GM18870 (cell line): ENCODE data around the gene LIMS2.

Source experiments
- ATAC-seq: cut with Tn5 transposase; IDR thresholded peaks from one replicate; pipeline ENCODE4 v1.9.1; 2021; ENCODE audit warnings: moderate library complexity; ENCODE audit not compliant: unreplicated experiment

Gene LIMS2

DNA sequence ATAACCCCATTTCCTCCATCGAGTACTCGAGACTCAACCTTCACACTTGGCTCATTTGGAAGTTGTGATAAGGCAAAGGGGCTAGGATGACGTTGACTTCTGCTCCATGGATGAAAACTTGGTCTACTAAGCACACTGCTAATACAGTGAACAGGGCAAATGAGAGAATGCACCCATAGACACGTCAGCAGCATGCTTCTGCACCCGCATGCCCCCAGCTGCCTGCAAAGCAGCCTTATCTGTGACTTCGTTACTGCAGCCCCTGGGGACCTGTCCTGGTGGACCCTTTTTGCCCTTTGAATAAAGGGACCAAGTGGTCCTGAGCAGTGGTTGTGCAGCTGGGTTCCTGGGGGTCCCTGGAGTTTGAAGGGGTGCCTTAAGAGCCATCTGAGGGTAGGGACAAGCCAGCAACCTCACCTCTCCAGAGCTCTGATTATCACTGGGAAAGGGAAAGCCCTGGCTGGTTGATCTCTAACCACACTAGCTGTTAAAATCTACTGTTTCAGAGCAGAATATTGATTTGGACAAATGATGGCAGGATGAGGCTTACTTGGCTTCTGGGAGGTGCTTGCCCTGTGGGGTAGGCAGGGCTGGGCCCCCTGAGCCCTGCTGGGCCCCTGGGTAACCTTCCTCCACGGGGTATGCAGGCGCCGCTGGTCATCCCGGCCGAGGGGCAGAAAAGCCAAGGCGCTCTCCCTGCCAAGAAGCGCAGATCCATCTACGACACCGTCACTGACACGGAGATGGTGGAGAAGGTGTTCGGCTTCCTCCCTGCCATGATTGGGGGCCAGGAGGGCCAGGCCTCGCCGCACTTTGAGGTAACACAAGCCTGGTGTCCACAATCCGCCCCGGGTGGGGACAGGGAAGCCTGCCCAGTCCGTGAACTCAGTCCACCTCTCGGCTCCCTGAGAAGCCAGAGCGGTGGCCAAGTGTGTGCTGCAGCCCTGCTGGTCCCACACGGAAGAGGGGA is 67.0 kb downstream of the LIMS2 start:
- no peak for ATAC-seq

DNA sequence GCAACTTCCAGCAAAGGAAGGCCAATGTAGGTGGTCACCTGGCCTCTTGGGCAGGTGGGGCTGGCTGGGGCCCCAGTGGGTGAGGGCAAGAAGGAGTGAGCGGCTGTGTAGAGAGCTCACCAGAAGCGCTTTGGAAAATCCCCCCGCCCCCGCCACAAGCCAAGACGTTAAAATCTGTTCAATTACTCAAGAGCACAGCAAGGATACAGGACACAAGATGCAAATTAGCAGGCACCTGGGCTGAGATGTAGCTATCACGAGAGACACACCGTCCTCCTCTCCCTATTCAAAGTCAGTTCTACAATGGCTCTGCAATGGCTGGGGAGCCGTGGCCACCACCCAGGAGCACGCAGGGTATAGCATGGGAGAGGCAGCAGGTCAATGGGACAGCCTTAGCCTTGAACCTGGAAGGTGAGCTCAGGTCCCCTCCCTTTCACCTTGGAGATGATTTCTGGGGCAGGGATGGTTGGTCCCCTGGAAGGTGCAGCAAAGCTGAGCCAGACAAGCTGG is 67.9 kb downstream of the LIMS2 start:
- ATAC-seq = no peak

DNA sequence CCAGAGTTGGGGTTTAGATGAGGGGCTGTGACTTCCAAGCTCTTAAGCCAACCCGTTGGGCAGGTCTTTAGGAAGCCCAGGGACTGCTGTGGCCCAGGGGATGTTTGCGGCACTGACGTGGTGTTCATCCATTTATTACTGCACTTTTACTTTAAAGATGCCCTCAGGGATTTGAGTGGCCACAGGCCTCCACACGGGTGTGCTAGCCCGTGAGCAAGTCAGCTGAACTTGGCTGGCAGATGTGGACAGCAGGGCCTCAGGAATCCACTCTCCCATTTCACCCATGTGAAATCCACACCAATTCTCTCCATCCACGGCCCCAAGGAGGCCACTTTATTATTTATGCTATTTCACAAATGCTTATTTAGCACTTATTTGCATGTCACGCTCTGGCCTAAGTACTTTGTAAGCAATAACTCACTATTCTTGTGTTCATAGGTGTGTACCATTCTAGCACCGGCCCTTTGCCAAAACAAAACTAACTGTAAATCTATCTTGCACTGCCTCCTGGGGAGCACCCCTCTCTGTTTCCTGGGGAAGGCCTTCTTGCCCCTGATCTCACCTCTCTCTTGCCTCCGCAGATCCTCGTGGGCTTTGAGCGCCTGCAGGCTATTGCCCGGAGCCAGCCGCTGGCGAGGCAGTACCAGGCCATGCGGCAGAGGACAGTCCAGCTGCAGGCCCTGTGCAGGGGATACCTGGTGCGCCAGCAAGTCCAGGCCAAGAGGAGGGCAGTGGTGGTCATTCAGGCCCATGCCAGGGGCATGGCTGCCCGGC is 68.5 kb downstream of the LIMS2 start:
- no peak for ATAC-seq

DNA sequence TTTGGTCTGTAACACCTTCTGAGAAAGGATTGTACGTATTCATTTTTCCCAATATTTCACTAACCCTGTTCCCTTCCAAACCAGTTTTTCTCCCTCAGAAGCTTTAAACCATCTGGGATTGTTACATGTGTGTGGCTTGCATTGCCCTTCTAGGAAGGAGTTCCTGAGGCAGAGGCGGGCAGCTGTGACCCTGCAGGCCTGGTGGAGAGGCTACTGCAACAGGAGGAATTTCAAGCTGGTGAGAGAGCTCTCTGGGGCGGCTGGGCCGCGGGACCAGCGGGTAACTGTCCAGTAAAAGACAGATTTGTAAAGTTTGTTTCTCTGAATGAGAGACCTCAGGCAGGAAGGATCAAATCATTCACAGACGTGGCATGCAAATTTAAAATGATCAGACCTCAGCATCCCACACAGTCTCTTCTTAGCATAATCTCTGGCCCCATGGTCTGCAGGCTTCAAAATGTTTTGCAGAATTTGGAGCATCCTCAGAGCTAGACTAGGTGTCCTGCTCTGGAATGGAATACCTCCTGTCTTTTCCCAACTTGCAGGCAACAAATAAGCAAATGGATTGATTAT is 69.6 kb downstream of the LIMS2 start:
- no peak for ATAC-seq

DNA sequence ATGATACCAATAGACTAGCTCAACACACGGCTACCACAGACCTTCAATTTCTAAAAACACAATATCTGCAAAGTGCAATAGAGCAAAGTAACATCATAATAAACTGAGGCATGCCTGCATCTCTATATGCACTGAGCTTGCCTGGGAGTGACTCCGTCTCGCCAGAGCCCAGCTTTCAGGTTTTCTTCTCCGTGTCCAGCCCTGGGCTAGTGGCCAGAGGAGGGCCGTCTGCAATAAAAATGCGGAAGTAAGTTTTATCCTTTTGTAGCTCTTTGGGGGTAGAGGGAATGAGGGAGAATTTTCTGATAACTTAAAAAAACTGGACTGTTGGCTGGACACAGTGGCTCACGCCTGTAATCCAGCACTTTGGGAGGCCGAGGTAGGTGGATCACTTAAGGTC is 70.3 kb downstream of the LIMS2 start:
- no peak for ATAC-seq

DNA sequence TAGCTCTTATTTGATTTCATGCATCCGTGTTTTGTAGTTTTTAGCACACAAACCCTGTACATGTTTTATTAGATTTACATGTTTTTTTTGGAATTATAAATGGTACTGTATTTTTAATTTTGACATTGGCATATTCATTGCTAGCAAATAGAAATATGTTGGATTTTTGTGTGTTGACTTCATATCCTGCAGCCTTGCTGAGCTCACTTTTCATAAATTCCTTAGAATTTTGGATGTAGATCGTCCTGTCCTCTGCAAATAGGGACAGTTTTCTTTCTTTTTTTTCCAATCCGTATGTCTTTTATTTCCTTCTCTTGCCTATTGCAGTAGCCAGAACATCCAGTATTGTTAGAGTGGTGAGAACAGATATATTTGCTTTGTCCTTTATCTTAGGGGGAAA is 76.1 kb downstream of the LIMS2 start:
- ATAC-seq = no peak

DNA sequence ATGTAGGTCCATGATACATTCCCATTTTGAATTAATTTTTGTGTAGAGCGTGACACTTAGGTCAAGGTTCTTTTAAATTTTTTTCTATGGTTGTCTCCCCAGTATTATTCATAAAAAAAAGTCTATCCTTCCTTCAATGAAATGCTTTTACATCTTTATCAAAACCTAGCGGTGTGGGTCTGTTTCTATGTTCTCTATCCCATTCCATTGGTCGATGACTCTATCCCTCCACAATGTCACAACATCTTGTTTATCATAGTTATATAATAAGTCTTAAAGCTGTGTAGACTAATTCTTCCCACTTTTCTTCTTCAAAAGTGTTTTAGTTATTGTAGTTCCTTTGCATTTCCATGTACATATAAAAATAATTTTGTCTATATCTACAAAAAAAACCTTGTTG is 76.6 kb downstream of the LIMS2 start:
- no peak for ATAC-seq

DNA sequence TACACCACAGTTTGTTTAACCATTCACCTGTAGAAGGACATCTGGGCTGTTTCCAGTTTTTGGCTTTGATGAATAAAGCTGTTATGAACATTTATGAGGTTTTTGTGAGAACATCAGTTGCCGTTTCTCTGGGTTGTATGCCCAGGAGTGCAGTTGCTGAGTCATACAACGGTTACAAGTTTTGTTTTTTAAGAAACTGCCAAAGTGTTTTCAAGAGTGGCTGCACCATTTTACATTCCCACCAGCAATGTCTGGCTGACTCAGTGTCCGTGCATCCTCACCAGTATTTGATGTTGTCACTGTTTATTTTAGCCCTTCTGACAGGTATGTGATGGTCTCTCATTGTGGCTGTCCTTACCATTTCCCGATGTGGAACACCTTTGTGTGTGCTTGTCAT is 77.3 kb downstream of the LIMS2 start:
- no peak for ATAC-seq

DNA sequence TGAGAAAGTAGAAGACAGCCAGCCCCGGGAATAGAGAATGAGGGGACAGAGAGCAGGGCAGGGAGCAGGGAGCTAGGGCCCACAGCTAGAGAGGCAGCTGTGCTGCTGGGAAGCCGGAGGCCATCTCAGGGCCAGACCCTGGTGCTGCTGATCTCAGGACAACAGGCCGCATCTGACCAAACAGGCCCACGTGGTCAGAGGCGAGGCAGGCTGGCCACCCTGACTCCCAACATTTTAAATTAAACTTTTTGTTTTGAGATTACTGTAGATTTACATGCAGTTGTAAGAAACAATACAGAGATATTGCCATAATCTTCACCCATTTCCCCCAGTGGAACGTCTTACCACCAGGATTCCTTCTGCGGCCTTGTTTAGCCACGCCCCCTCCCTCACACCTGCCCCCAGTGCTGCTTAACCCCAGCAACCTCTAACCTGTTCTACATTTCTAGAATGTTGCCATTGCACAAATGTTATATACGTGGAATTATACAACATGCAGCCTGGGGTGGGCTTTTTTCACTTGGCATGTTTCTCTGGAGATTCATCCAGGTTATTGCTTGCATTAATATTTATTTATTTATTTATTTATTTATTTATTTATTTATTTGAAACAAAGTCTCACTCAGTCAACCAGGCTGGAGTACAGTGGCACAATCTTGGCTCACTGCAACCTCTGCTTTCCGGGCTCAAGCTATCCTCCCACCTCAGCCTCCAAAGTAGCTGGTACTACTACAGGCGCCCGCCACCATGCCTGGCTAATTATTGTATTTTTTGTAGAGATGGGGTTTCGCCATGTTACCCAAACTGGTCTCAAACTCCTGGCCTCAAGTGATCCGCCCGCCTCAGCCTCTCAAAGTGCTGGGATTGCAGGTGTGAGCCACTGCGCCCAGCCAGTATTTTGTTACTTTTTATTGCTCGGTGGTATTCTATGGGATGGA is 78.0 kb downstream of the LIMS2 start:
- no peak for ATAC-seq

DNA sequence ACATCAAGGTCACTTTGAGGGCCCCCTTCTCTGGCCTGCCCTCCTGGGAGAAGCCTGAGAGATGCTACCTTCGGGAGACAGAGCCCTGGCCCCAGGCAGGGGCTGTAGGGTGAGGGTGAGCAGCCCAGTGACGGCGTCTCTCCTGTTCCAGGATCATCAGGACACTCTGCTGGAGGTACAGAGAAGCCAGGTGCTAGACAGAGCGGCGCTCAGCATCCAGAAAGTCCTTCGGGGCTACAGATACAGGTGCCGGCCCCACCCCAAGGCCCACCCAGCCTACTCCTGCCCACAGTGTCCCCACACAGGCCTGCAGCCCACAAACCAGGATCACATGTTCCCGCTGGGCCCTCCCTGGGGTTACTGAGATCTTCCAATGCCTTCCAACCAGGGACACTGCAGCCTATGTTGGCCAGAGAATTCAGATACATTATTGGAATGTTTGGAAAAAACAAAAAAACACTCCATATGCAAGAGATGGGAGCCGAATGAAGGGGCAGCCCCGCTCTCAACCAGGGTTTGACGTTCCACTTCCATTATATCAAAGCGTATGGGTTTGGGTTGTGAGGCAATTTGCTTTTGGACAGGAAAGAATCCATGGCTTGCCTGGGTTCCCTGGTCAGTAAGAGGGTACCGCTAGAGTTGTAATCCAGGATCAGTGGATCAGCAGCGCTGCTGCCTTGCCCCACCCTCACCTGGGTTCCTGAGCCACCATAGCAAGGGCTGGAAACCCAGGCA is 78.9 kb downstream of the LIMS2 start:
- ATAC-seq = no peak

DNA sequence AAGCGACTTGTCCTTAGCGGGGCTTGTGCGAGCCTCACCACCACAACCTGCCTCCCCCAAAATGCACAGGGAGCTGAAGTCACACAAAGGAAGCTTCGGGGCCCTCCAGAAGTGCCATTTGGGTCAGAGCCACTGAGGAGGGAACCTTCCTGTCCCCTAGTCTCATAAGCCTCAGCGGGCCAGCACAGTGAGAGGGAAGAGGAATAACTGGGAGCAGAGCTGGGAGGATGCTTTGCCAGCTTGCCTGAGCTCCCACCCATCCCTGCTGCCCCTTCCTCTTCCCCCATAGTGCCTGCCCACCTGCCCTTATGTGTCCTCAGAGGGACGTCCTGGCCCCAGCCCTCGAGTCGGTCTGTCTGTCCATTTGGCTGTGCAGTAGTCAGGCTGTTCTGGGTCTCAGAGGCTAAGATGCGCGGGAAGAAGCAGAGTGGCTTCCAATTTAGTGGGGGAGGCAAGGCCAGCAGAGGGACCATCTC is 81.2 kb downstream of the LIMS2 start:
- ATAC-seq = no peak

DNA sequence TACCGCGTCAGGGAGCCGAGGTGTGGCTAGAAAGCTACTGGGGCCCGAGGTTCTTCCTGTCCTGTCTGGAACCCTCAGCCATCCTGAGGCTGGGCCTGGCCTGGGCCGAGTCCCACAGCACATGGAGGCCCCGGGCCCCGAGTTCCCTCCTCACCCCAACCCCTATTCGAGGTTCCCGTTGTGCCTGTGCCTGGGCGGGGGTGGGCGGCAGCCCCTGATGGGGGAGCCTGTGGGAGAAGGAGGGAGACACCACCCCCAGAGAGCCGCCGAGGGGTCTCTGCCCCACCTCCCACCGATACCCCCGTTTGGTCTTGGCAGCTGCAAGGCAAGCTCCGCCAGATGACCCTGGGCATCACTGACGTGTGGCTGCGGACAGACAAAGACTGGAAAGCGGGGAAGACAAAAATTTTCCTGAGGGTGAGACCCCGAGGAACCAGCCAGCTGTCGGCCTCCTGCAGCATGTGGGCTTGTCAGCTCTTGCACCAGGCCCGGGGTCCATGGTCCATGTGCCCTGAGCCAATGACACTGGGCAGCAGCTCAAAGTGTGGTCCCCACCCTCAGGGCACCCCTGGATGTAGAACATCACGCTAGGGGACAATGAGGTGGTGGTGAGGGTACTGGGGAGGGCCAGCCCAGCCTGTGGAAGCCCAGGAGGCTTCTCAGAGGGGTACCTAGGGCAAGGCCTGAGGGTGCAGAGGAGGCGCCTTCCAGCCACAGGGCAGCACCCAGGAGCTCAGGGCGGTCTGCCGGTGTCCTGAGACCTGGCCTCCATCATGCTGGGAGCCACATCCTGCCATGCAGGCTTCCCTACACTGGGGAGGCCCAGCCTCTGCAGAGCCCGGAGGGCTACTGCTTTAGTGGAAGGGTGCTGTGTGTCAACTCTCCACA is 81.9 kb downstream of the LIMS2 start:
- no peak for ATAC-seq

DNA sequence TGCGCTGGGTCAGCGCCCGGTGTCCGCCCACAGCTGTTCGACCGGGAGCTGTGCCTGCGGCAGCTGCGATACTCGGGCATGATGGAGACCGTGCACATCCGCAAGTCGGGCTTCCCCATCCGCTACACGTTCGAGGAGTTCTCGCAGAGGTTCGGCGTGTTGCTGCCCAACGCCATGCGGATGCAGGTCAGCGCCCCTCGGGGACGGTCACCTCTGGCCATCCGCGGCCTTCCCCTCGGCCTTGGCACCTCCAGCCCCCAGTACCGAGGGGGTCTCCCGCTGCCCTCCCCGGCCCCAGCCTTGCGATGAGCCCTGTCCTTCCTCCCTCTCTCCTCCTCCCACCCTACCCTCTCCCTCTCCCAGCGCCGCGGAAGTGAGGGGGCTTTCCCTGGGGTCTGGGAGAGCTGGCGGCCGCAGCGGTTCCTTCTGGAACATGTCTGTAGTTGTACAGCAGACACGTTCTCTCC is 82.5 kb downstream of the LIMS2 start:
- ATAC-seq = no peak

DNA sequence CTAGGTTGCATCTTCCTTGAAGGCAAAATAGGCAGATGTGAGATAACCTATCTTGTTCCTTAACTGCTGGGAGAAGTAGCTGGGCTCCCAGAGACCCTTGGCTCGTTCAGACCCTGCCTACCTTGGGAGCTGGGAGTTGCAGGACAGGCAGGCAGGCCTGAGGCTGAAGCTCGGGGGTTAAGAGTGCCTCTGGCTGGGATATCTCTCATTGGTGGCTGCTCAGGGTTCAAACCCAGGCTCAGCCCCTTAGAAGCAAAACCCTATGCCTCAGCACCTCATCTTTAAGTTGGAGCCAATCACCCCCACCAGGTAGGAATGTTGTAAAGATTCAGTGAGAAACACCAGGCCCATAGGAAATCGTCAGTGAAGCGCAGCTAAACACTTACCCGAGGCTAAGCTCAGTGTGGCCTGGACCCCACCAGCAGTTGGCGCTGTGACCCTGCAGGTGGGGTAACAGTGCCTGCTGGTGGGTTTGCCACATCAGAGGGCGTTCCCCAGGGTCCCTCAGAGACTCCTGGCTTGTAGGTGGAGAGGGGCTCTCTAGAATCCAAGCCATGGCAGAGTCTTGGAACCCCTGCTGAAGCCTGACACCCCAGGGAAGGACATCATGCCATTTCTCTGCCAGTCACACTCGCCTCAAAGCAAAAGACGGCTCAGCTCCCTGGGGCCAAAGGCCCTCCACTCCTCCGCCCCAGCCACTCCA is 84.0 kb downstream of the LIMS2 start:
- ATAC-seq = no peak

DNA sequence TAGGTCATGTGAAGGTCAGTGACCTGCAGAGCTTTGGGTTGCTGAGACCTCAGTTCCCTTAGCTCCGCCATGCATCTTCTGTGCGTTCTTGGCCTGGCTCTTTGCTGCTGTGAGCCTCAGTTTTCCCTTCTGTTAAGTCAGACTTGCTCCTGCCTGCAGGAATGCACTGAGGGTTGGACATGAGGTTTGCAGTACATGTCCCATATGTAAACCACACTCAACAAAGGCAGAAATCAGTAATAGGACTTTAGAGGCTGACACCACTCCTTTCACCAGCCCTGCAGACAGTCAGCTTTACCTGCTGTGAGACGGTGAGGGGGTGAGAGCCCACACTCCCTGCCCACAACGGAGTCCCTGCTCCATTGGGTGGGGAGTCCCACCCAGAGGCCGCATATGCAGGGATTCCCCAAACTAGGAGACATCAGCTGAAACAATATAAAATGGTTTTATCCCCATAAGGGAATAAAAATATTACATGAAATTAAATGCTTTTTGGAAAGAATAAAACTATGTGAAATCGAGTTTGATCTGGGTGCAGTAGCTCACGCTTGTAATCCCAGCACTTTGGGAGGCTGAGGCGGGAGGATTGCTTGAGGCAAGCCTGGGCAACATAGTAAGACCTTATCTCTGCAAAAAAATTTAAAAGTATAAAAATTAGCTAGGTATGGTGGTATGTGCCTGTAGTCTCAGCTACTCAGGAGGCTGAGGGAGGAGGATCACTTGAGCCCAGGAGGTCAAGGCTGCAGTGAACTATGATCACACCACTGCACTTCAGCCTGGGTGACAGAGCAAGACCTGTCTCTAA is 84.7 kb downstream of the LIMS2 start:
- no peak for ATAC-seq

DNA sequence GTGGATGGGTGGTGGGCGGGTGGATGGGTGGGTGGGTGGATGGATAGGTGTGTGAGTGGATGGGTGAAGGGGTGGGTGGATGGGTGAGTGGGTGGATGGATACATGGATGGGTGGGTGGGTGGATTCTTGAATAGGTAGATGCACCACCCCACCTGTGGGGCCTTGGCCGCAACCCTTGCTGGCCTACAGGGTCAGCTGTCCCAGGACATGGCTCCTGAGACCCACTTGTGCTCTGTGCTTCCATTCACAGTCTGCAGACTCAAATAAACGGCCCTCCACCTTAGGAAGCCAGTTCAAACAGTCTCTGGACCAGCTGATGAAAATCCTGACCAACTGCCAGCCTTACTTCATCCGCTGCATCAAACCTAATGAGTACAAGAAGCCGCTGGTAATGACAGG is 85.5 kb downstream of the LIMS2 start:
- ATAC-seq = no peak

DNA sequence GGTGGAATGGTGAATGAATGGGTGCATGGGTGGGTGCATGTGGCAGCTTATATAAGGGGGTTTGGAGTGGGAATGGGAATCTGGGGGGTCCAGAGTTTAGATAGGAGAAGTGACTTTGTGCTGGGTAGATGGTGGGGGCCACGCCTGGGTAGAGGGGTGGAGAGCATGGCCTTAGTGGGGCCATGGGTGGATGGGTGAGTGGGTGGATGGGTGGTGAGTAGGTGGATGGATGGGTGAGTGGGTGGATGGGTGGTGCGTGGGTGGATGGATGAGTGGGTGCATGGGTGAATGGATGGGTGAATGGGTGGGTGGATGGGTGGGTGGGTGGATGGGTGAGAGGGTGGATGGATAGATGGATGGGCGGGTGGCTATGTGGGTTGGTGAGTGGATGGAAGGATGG is 86.0 kb downstream of the LIMS2 start:
- ATAC-seq = no peak
